ENCODE data around the gene NEK7.

DNA sequence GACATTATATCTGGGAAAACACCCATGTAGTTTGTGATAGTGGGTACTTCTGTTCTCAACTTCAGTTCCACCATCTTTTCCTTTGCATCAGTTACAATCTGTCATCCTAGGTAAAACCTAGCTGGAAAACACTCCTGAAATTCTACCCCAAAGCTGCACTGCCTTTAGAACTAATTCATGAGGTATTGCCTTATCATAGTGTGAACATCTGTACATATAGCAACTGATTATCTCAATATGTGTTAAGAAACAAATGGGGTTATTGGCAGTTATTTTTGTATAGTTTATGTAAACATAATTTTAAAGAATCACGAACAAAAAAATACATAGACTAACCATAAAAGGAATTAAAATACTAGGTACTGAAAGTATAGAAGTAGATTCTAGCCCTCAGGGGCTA lies 6.4 kb upstream of the NEK7 start:
- TF ChIP-seq CTCF (IDR thresholded peaks at IDR 0.05; ENCODE audit: low read length): no peak
- no peak for TF ChIP-seq EZH2 (IDR thresholded peaks at IDR 0.05; ENCODE audit: borderline replicate concordance, low read length)

Measured in OCI-LY1 (cell line).